NCI-H2171 (cell line): ENCODE measurements around the gene FBXL4.

ENCODE experiments used
- DNase-seq: peaks from one replicate; lab custom pipeline; 2025; lab: John Stamatoyannopoulos, UW

FBXL4 gene

DNA sequence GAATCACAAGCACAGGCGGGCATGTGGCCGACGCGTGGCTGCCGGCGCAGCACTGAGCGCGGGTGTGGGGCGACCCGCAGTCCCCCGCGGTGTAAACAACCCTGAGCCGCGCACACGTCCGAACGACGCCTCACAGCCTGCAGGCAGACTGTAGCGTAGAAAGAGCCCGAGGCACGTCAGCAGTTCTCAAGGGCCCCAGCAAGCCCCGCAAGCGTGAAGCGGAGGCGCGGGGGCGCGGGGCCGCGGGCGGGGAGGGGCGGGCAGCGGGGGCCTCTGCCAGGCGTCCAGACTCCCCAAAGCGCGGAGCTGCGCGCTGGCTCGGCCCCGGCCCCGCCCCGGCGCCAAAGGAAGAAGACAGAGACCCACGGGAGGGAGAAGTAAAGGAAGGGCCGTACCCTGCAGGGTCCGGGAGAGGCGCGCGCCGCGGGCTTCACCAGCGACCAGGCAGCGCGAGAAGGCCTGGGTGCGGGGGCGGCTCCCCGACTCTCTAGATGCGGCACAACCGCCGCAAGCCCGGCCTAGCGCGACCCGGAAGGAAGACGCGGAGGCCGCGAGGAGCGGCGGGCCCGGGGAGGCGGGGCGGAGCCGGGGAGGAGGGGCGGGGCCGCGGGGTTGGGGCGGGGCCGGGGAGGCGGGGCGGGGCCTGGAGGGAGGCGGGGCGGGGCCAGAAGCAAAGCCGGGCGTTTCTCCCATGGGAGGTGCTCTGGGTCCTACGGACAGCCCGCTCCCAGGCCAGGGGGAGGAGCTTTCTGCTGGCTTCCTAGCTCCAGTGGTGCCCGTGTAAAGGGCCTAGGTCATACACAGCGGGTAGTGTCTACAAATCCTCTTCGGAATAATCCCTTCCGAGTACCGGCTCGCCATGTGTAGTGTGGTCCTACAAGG, at the start of gene FBXL4:
FBXL4 (minus strand) TSS at position 536 of the 882 bp plus-strand sequence. CDS start 20,958 bp downstream, outside the sequence.
- DNase-seq: peak; percentile 73

DNA sequence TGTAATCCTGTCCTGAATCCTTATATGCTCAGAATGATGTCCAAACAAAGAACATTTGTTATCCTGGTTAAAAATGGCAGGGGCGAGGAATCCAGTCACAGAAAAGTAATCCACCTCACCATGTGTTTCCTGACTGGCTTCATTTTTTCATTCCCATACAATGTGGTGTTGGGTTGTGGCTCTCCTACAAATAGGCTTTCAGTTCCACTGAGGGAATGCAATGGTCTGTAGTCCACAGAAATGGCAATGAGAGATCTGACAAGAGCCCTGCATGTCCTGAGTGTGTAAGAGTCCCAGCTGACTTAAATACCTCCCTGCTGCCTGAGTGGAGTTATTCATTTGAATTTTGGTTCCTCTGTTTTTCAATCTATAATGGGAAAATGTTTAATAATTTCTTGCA, 47.4 kb upstream of the FBXL4 start:
- DNase-seq: no peak

DNA sequence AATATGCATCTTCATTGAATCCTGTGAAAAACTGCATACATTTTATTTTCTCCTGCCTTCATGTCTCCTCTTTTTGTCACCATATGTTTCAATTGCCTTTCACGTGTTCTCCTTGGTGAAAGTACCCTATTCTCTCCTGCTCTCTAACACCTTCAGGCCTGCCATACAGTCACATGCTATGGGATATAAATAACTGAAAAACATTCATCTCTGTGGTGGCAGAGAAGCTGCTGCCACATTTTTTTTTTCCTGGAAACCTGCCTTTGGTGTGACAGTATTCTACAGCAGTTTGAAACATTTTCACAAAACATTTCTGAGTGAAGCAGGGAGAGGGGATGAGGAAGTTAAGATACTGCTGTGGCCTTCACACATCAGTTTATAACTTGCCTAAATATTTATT, 44.8 kb upstream of the FBXL4 start:
- no peak for DNase-seq

DNA sequence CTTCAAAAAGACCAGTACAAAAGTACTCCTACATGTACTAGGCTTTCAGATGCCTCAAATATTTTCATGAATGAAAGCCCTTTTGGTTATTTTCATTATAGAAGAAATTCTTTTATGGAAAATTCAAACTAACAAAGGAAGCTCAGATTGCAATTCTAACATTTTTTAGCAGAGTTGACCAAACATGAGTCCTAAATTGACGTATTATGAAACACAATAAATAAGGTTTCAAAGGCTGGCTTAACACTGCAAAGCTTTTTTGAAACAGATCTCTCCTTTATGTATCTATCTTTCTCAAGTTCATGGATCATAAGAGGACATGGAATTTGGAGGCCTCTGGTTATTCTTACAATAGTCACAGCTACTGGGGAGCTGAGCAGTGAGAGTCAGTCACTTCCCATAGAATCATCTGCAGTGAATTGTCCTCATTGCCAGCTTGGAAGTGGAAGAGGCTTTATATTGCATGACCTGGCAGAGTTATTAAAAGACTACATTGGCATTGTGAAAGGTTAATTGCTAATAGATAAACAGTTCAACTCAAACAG, 38.4 kb upstream of the FBXL4 start:
- DNase-seq: no peak

DNA sequence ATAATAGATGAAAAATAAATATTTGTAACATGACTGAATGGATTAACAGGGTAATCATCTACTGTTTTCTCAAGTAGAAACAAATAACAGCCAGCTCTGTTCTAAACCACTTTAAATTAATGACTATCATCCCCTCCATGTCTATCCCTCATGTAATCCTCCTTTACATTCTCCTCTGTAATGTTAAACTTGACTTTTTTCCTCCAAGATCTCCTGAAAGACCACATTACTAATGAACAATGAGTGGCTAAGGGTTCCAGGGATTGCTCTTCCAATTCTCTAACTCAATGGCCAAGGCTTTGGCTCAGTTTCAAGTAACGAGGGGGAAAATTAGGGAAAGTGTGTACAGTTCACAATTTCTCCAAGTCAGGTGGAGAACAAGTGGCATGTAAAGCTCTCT, 37.6 kb upstream of the FBXL4 start:
- no peak for DNase-seq

DNA sequence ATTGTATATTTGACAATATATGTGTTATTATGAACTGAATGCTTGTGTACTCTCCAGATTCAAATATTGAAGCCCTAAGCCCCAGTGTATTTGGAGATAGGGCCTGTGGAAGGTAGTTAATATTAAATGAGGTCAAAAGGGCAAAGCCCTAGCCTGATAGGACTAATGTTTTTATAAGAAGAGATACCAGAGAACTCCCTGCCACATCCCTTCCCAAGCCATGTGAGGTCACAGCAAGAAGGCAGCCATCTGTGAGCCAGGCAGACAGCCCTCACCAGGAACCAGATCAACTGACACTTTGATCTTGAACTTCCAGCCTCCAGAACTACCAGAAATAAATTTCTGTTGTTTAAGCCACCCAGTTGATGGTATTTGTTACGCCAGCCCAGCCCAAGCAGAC, 36.4 kb upstream of the FBXL4 start:
- DNase-seq: no peak

DNA sequence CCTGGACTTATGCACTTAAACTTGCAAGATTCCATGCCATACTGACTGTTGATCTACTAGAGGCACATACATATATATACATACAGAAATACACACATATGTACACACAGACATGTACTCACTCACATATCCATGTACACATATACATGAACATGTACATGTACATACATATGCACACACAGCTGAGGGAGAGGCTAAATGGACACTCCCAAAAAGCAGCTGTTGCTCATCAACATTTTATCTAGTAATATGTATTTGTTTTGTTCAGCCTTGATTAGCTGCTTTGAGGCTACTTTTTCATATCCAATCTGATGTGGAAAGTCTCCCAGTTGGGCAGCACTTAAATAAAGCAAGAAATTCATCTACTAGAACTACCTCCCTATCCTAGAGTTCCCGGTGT, 33.7 kb upstream of the FBXL4 start:
- DNase-seq: no peak

DNA sequence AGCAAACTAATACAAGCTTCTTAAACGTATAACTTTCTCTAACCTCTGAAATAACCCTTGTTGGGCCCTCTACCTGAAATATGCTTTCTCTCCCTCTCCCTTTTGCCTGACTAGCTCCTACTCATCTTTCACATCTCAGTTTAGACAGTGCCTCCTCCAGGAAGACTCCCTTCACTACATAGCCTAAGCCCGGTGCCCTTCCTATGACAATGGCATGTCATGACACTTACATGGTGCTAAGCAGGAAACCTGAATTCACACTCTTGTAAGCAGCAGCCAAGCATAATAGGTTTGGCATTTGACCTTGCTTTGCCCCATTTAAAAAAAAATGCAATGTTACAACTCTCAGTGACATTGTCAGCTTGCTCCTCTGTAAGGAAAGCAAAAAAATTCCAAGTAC, 33.1 kb upstream of the FBXL4 start:
- DNase-seq: no peak

DNA sequence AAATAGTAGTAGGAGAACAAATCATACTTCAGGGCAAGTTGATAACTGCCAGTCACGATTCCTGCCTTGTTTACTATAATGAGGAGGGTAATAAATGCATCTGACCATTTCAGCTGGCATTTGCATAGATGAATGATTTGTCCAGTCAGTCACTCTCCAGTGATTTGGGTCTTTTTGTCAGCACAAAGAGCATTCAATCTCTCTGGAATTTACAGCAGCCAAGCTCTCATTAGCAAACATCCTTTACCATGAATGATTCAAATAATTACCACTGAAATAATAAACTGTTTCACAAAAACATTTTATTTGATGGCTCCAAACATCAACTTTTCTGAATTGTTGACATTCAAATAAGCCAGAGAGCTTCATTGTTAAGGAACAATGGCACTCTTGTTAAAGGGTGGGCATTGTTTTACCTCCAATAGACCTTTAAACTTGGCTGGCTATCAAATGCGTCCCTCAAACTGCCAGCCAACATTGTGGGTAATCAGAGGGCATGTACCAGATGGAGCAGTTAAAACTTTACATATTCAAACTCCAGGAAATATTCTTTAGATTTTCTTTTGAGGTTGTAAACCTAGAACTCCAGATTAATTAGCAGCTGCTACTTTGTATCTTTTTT, 30.0 kb upstream of the FBXL4 start:
- no peak for DNase-seq

DNA sequence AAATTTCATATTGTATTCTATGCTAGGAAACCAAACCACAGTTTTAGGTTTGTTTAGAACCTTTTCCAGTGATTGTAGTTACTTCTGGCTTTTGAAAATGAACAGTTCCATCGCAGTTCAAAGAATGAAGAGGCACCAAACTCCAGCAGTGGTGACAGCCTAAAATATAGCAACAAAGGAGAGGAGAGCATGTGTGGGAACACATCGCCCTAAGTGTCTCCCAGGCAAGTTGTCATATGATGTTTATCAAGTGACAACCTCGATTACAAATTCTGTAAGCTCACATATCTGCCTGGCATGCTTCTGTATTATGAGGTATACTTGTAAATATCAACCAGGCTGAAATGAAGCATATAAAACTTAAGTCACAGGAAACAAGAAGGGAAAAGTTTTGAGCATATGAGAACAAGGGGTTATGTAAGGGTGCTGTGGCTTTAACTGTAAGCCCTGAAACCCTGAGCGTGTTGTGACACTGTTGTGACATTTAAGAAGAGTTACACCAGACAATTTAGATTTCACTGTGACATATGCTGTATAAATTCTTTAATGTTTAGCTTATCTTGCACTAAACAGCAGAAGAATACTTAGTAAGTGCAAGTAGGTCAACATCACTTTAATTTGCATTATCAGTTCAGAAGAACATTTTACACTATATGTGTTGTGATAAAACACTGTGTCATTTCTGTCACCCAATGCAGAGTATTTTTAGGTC, 29.1 kb upstream of the FBXL4 start:
- no peak for DNase-seq

DNA sequence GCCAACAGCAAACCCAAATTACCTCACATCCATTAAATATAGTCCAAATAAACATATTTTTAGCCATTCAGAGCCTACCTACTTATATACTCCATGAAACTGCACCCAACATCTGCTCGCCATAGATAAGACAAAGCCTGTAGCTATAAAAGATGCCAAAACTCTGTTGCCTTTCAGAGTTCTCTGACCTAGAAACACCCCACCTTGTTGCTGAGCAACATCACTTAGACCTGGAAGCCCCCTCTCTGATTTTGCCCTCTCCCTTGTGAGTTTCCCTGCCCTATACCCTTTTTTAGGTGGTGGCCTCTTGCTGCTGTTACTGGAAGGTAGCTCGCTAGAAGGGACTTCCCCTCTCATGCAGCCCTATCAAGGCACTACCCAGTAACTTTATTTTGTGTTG, 27.7 kb upstream of the FBXL4 start:
- DNase-seq: no peak

DNA sequence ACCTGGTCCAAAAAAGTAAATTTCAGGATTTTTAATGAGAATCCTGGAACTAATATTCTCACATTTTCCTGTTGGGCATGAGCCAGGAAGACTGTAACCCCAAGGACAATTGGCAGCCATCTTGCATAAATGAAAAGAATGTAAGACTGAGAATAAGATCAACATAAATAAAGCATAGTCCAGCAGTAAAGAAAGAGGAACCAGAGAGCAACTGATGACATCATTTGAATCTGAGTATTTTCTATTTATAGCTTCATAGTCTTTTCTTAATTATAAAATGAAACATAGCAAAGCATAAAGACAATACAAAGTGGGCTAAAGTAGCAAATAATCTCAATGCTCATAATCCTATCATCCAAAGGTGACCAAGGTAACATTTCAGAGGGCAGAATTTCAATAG, 26.6 kb upstream of the FBXL4 start:
- no peak for DNase-seq

DNA sequence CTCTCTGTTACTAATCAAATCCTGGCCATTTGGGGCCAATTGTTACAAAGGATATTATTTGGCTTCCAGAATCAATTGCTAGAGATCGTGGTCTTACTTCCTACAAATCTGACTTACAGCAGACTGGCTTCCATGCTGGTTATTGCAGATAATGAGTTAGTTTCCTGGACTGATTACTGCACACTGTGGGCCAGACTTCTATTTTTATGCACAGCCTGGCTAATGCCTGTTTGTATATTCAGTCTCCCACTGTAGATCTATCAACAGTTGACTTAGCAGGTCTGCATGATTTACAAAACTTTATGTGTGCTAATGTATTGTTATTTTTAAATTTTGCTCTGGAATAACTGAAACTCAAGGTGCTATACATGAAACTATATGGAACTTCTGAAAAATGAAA, 25.8 kb upstream of the FBXL4 start:
- no peak for DNase-seq

DNA sequence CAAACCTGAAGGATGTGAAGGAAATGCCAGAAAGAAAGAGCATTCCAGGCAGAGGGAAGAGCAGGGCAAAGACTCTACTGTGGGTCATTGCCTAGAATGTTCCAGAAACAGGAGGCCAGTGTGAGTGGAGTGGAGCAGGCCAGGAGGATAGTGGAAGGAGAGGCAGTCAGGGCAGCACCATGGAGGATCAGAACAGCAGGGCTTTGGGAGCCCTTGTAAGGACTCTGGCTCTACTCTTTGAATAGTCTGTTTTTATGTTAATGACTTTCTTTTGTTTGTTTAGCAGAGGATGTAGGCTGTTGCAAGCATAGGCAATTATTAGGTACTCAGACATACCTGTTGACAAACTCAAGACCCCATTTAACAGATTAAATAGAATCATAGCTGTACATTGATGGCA, 23.6 kb upstream of the FBXL4 start:
- no peak for DNase-seq

DNA sequence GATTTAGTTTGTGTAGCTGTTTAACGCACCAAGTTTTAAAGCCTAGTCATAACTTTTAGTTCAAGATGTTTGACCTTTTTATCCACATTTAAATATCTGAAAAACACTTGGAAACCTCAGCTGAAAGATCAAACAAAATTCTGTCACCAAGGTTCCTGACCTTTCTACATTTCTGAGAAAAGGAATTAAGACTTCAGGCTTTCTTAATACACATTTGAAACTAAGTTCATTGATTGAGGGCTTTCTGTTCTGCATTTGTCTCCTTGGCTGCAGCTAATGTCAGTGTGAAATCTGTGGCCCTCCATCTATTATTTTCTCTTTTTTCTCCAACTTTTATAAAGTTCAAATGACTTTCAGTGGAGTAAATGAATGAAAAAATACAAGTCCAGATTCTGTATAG, 22.7 kb upstream of the FBXL4 start:
- DNase-seq: no peak

DNA sequence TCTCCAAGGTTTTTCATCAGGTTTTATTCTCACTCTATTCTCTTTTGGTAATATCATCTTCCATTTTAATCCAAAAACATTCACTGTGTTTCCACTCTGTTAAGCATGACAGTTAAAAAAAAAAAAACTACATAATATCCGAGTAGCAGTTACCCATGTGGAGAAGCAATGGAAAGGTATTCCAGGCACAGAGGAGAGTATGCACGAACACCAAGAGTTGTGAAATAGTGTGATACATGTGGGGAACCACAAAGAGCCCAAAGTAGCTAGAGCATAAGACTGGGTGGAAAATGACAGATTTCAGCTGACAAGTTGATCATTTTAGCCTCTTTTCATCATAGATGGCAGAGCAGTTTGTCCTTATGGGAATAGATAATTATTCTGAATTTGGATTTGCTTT, 19.9 kb upstream of the FBXL4 start:
- DNase-seq: no peak

DNA sequence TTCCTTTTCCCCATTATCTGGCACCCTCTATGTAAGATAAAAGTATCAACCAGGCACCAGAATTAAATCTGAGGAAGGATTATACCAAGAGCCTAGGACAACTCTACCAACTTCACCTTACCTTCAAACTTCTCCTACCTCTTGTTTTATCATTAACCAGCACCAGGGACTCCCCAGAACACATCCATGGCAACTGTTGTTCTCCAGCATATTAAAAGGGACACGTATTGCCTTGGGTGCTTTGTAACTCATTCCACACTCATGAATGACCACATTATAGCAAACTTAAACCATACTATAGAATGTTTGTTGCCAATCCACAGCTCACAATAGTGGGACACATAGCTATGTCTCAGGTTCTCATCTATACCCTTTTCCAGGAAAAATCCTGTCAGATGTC, 11.9 kb upstream of the FBXL4 start:
- DNase-seq: no peak

DNA sequence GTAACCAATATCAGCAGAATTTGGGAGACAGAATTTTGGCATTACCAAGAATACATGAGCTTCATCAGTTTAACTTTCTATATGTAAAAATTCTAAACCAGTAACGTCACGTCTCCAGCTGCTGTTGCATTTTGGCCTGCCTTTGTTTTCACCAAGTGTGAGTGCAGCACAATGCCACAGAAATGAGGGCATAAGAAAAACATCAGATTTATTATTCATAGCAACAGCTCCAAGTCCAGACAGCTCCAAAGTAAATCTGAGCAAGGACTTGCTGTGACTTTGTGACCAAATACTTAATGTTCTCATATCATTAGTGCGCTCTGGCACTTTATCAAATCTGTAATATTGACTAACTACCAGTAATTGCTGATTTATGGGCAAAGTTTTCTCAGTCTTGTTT, 11.0 kb upstream of the FBXL4 start:
- no peak for DNase-seq

DNA sequence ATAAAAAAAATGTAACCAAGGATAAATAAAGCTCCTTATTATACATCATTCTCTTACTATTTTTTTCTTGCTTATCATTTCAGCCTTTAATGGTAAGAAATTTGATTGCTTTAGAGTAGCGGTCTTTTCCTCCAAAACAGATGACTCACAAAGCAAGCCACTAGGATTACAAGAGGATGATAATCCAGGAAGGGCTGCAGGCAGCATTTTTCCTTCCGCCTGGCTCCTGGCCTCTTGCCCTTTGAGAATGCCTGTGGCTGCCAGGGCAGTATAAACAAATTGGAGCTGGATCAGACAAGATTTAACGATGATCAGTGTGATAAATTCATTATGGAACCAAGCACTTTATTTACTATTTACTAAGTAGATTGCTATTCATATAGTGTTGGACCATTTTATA, 9.7 kb upstream of the FBXL4 start:
- DNase-seq: no peak

DNA sequence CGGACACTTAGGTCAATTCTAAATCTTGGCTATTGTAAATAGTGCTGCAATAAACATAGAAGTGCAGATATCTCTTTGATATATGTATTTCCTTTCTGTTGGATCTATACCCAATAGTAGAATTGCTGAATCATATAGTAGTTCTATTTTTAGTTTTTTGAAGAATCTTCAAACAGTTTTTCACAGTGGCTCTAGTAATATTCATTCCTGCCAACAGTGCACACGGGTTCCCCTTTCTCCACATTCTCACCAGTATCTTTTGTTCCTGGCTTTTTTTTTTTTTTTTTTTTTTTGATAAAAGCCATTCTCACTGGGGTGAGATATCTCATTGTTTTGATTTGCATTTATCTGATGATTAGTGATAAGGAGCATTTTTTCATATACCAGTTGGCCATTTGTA, 1.8 kb upstream of the FBXL4 start:
- DNase-seq: no peak

DNA sequence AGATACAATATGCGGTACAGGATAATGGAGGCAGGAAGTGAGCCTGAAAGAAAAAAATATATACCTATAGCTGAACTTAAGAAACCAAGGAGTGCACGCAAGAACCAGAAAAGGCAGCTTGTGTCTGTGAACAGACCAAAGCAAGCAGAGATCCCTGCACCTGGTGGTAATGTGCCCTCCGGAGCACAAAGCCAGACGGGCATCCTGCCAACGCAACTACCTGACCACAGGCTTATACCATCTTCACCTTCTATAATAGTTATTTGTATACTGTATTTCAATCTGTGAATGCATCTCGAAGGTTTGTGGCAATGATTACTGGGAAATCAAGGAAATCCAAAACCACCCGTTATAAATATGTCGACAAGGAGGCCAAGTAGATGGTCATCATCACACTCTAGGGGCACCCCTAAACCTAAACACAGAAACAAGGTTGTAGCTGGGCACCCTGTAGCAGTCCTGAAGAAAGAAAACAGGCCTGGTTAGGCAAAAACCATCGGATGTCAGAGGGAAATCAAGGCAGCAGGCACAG, 801 bp downstream of the FBXL4 start:
- no peak for DNase-seq

DNA sequence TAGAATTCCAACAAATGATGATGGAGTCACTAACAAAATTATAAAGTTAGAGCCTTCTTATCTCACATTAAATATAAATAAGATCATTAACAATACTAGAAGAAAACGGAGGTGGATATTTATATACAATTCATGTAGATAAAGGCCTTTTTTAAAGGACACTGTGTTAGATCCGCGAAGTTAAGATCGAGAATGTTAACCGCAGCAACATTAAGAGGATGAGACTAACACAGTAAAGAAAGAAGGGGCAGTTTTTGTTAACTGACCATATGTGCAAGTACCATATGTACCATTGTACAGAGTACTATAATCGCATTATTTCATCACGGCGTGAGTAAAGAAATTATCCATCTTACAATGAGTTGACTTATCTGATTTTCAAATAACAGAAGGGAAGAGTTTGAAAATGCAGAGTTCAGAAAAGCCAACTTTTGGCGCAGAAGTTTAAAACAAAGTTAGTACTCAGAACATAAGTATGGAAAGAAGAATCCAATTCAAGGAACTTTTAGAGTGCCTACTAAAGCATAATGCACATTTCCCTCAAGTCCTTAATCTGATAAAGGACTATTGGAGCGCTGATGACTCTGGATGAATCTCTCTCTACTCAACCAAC, 1.4 kb downstream of the FBXL4 start:
- no peak for DNase-seq
